ENCODE measurements around the gene IL2RG. TPM values are rescaled to one million over a fixed set of nuclear protein-coding genes. Genes with fewer than 3 reads are reported as not detected.
A peak's percentile ranks its signal among the peaks of the same experiment; 100 is the strongest.

IL2RG gene
- total and polyA plus RNA-seq, 2 donors (not counting 1 experiment from before 2014, with no cell fraction given), result 297 to 419 TPM

DNA sequence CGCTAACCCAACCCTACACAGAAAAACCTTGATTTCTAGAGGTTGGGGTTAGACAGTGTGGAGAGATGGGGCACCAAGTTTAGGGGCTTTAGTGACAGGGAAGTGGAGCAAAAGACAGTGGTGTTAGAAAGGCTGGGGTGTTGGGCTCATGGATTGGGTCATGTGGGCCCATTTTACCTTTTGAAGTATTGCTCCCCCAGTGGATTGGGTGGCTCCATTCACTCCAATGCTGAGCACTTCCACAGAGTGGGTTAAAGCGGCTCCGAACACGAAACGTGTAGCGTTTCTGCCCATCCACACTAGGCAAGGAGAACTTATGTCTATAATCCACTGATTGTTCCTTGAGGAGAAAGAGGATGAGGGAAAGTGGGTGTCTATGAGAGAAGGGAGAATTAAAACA lies 2.3 kb downstream of the IL2RG start:
- no peak for TF ChIP-seq EZH2 (IDR thresholded peaks at IDR 0.05; ENCODE audit: borderline replicate concordance, insufficient read depth, low read depth, low read length, poor library complexity, severe bottlenecking)
- TF ChIP-seq, protein P1, sequence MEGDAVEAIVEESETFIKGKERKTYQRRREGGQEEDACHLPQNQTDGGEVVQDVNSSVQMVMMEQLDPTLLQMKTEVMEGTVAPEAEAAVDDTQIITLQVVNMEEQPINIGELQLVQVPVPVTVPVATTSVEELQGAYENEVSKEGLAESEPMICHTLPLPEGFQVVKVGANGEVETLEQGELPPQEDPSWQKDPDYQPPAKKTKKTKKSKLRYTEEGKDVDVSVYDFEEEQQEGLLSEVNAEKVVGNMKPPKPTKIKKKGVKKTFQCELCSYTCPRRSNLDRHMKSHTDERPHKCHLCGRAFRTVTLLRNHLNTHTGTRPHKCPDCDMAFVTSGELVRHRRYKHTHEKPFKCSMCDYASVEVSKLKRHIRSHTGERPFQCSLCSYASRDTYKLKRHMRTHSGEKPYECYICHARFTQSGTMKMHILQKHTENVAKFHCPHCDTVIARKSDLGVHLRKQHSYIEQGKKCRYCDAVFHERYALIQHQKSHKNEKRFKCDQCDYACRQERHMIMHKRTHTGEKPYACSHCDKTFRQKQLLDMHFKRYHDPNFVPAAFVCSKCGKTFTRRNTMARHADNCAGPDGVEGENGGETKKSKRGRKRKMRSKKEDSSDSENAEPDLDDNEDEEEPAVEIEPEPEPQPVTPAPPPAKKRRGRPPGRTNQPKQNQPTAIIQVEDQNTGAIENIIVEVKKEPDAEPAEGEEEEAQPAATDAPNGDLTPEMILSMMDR (IDR thresholded peaks at IDR 0.05), result no peak
- Histone ChIP-seq H3K27me3 (replicated peaks in 1 of 4; ENCODE audit: control extremely low read depth in 1 of 4, control insufficient read depth in 3 of 4, insufficient read depth in 4 of 4, low read length in 3 of 4) (no peaks in the 10 kb centered on the region), H3K4me3 (ENCODE audit: control extremely low read depth in 1 of 5, extremely low read depth in 1 of 5, insufficient read depth in 1 of 5, low read depth in 2 of 5, low read length in 4 of 5) (peak overlapping the region; percentile 26 to 90 (median 82)), H3K79me2 (ENCODE audit: control insufficient read depth, insufficient read depth, low read length) (peaks cover 46% of the 10 kb centered on the region), H3K9ac (ENCODE audit: low read length) (peak overlapping the region; percentile 86), H4K20me1 (ENCODE audit: control insufficient read depth, insufficient read depth, low read length, poor library complexity, severe bottlenecking) (no peaks in the 10 kb centered on the region), H3K4me1 (ENCODE audit: control insufficient read depth in 2 of 2, insufficient read depth in 2 of 2, low read length in 2 of 2) (peaks cover 71 to 86% of the 10 kb centered on the region in 2 donors), H3K4me2 (replicated peaks; ENCODE audit: low read depth, low read length, poor library complexity, severe bottlenecking) (peak overlapping the region; percentile 85), H3K27ac (ENCODE audit: low read length in 2 of 2) (peak overlapping the region in 1 of 2 donors; percentile 98), H3K36me3 (replicated peaks in 1 of 2; ENCODE audit: control extremely low read depth in 1 of 2, control insufficient read depth in 1 of 2, extremely low read depth in 1 of 2, insufficient read depth in 2 of 2, low read length in 1 of 2) (peaks cover 0 to 33% of the 10 kb centered on the region in 2 experiments), H2AFZ (ENCODE audit: insufficient read depth, low read depth, low read length, poor library complexity, severe bottlenecking) (no peak overlapping the region), H3K9me3 (ENCODE audit: control extremely low read depth in 1 of 3, control insufficient read depth in 2 of 3, insufficient read depth in 1 of 3, low read length in 2 of 3) (no peaks in the 10 kb centered on the region)
- Mint-ChIP-seq H3K27me3 (no peaks in the 10 kb centered on the region), H3K4me1 (peaks cover 79% of the 10 kb centered on the region), H3K9me3 (ENCODE audit: insufficient read depth) (no peaks in the 10 kb centered on the region), H3K27ac (peak overlapping the region; percentile 99), H3K4me3 (peak overlapping the region; percentile 98)
- WGBS (ENCODE audit: insufficient coverage), result no CpG with 5 or more reads among the region's 6 CpGs
- CTCF ChIA-PET, result no interaction called here
- ATAC-seq (ENCODE audit: low read depth) (no peak), DNase-seq (no peak)
- intact Hi-C loops (cut with micrococcal nuclease), result no loop called here
- POLR2A ChIA-PET, result no interaction called here

DNA sequence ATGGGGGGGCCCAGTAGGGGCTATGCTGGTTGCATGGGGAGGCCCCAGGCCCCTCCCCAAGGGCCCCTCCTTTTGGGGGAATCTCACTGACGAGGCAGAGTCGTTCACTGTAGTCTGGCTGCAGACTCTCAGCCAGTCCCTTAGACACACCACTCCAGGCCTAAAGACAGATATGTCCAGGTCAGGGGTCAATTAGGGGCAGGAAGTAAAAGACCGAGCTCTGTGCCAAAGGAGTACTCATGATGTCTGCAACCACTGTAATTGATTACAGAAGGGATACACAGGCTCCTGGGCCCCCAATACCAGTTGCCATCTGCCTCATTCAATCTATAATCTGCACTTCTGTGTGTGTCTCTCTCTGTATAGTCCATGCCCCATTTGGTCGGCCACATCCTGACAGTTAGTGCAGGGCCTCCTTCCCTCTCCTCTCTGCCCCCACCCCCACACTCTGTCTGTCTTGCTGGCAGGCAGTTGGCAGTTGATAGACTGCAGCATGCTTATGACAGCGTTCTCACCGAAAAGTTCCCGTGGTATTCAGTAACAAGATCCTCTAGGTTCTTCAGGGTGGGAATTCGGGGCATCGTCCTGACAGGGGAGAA lies 3.5 kb downstream of the IL2RG start:
- H3K9me3 Mint-ChIP-seq (ENCODE audit: insufficient read depth), result no peaks in the 10 kb centered on the region
- no peak for ATAC-seq (ENCODE audit: low read depth)
- H3K4me1 Mint-ChIP-seq, result peaks cover 86% of the 10 kb centered on the region
- peak overlapping the region in 3 of 5 experiments; percentile 18 to 82 (median 26) for H3K4me3 ChIP-seq (ENCODE audit: control extremely low read depth in 1 of 5, extremely low read depth in 1 of 5, insufficient read depth in 1 of 5, low read depth in 2 of 5, low read length in 4 of 5)
- H3K27ac ChIP-seq (ENCODE audit: low read length in 2 of 2), result peak overlapping the region in 1 of 2 donors; percentile 98
- peak overlapping the region; percentile 43 for H3K9ac ChIP-seq (ENCODE audit: low read length)
- no peaks in the 10 kb centered on the region for H3K9me3 ChIP-seq (ENCODE audit: control extremely low read depth in 1 of 3, control insufficient read depth in 2 of 3, insufficient read depth in 1 of 3, low read length in 2 of 3)
- H3K4me2 ChIP-seq (replicated peaks; ENCODE audit: low read depth, low read length, poor library complexity, severe bottlenecking), result peak overlapping the region; percentile 85
- ChIA-PET CTCF (interaction anchor here (0.5 kb wide), 1 partner anchor 135 kb away, joined by 3 read pairs; no protein-coding TSS in a partner anchor), POLR2A (no interaction called here)
- no peaks in the 10 kb centered on the region for H3K27me3 ChIP-seq (replicated peaks in 1 of 4; ENCODE audit: control extremely low read depth in 1 of 4, control insufficient read depth in 3 of 4, insufficient read depth in 4 of 4, low read length in 3 of 4)
- H3K36me3 ChIP-seq (replicated peaks in 1 of 2; ENCODE audit: control extremely low read depth in 1 of 2, control insufficient read depth in 1 of 2, extremely low read depth in 1 of 2, insufficient read depth in 2 of 2, low read length in 1 of 2), result peaks cover 0 to 33% of the 10 kb centered on the region in 2 experiments
- intact Hi-C loops (cut with micrococcal nuclease), result no loop called here
- no peak overlapping the region for H2AFZ ChIP-seq (ENCODE audit: insufficient read depth, low read depth, low read length, poor library complexity, severe bottlenecking)
- TF ChIP-seq EZH2 (IDR thresholded peaks at IDR 0.05; ENCODE audit: borderline replicate concordance, insufficient read depth, low read depth, low read length, poor library complexity, severe bottlenecking), result no peak
- TF ChIP-seq, protein P1 (IDR thresholded peaks at IDR 0.05), result no peak
- H3K27me3 Mint-ChIP-seq, result no peaks in the 10 kb centered on the region
- H3K27ac Mint-ChIP-seq, result peak overlapping the region; percentile 99
- peaks cover 75 to 88% of the 10 kb centered on the region in 2 donors for H3K4me1 ChIP-seq (ENCODE audit: control insufficient read depth in 2 of 2, insufficient read depth in 2 of 2, low read length in 2 of 2)
- peak overlapping the region; percentile 98 for H3K4me3 Mint-ChIP-seq
- no peak for DNase-seq
- no CpG with 5 or more reads among the region's 9 CpGs for WGBS (ENCODE audit: insufficient coverage)
- H4K20me1 ChIP-seq (ENCODE audit: control insufficient read depth, insufficient read depth, low read length, poor library complexity, severe bottlenecking), result no peaks in the 10 kb centered on the region
- H3K79me2 ChIP-seq (ENCODE audit: control insufficient read depth, insufficient read depth, low read length), result peaks cover 39% of the 10 kb centered on the region

All from B cell (primary cell).